HepG2 (cell line): Measurements from ENCODE around the gene HEXD. TPM values are rescaled to one million over a fixed set of nuclear protein-coding genes. Genes with fewer than 3 reads are reported as not detected.

Experiments used
- ARNT2 ChIP-seq: sonication (generic); formaldehyde crosslinking; IDR thresholded peaks from 2 replicates; pipeline ENCODE4 v1.8.0; 2022; ENCODE audit warnings: mild to moderate bottlenecking, low read depth, missing genetic modification reagents, moderate library complexity
- ELF1 ChIP-seq: sonication (generic); formaldehyde crosslinking; IDR thresholded peaks from 2 replicates; pipeline ENCODE4 v1.4.0; 2020; ENCODE audit warnings: missing genetic modification reagents
- FLYWCH1 ChIP-seq: sonication (generic); formaldehyde crosslinking; IDR thresholded peaks from 2 replicates; pipeline ENCODE4 v1.8.1; 2023; ENCODE audit warnings: mild to moderate bottlenecking, missing genetic modification reagents
- FOXC1 ChIP-seq: sonication (generic); formaldehyde crosslinking; IDR thresholded peaks from 2 replicates; pipeline ENCODE4 v1.8.0; 2022; ENCODE audit warnings: mild to moderate bottlenecking, missing genetic modification reagents, borderline replicate concordance
- IRX3 ChIP-seq: sonication (generic); formaldehyde crosslinking; IDR thresholded peaks from 2 replicates; pipeline ENCODE4 v1.8.1; 2023; ENCODE audit warnings: mild to moderate bottlenecking, low read depth, missing genetic modification reagents, borderline replicate concordance
- MEIS2 ChIP-seq: sonication (generic); formaldehyde crosslinking; IDR thresholded peaks from 2 replicates; pipeline ENCODE4 v1.9.0; 2021; ENCODE audit warnings: mild to moderate bottlenecking, missing genetic modification reagents
- MZF1 ChIP-seq: sonication (generic); formaldehyde crosslinking; IDR thresholded peaks from 2 replicates; pipeline ENCODE4 v1.8.1; 2023; ENCODE audit warnings: mild to moderate bottlenecking, missing genetic modification reagents, borderline replicate concordance
- NFE2L2 ChIP-seq: fragments of 150-350 bp; IDR thresholded peaks from 2 replicates; pipeline ENCODE4 v1.6.1; 2014; ENCODE audit warnings: low read length
- NFYC ChIP-seq: IDR thresholded peaks from 2 replicates; pipeline ENCODE4 v1.6.1; 2016; ENCODE audit warnings: missing genetic modification reagents, missing compliant biosample characterization
- RAD21 ChIP-seq: fragments of 450-650 bp; formaldehyde crosslinking; IDR thresholded peaks from 2 replicates; pipeline ENCODE4 v1.5.0; 2020; ENCODE audit warnings: mild to moderate bottlenecking
- RAD51 ChIP-seq: fragments of 450-650 bp; IDR thresholded peaks from 2 replicates; pipeline ENCODE4 v1.6.1; 2016; ENCODE audit warnings: borderline replicate concordance
- REST ChIP-seq, 2 experiments: IDR thresholded peaks; 2 replicates each; pipeline ENCODE4 v1.6.1; 2011 to 2012; ENCODE audit warnings: low read length in 2 of 2, borderline replicate concordance in 1 of 2, low read depth in 1 of 2, mild to moderate bottlenecking in 1 of 2, moderate library complexity in 1 of 2
- SAP130 ChIP-seq: IDR thresholded peaks from 2 replicates; pipeline ENCODE4 v1.6.1; 2016; ENCODE audit warnings: low read depth
- TIGD3 ChIP-seq: sonication (generic); formaldehyde crosslinking; IDR thresholded peaks from 2 replicates; pipeline ENCODE4 v1.5.1; 2020; ENCODE audit warnings: mild to moderate bottlenecking, missing genetic modification reagents, borderline replicate concordance
- ZNF547 ChIP-seq: sonication (generic); formaldehyde crosslinking; IDR thresholded peaks from 2 replicates; pipeline ENCODE4 v1.5.1; 2020; ENCODE audit warnings: mild to moderate bottlenecking, missing genetic modification reagents
- ZNF562 ChIP-seq: sonication (generic); formaldehyde crosslinking; IDR thresholded peaks from 2 replicates; pipeline ENCODE4 v1.8.0; 2022; ENCODE audit warnings: missing genetic modification reagents, borderline replicate concordance
- ZNF564 ChIP-seq: sonication (generic); formaldehyde crosslinking; IDR thresholded peaks from 2 replicates; pipeline ENCODE4 v1.8.1; 2023; ENCODE audit warnings: mild to moderate bottlenecking, missing genetic modification reagents
- ZNF607 ChIP-seq: sonication (generic); formaldehyde crosslinking; IDR thresholded peaks from 2 replicates; pipeline ENCODE4 v1.5.1; 2020; ENCODE audit warnings: missing genetic modification reagents, mild to moderate bottlenecking, borderline replicate concordance
- ZNF614 ChIP-seq: IDR thresholded peaks from 2 replicates; pipeline ENCODE4 v1.6.1; 2018; ENCODE audit warnings: missing biosample characterization, missing genetic modification reagents, inconsistent platforms, borderline replicate concordance
- ZNF672 ChIP-seq: sonication (generic); formaldehyde crosslinking; IDR thresholded peaks from 2 replicates; pipeline ENCODE4 v1.8.1; 2022; ENCODE audit warnings: missing genetic modification reagents
- polyA plus RNA-seq, 8 experiments: library from polyadenylated mRNA; depleted of rRNA in 3 of 8; stranded (reverse) in 7 of 8; unstranded in 1 of 8; fragments of >200 nt; fragmentation: Illumina TruSeq in 4 of 8; extraction: Trizol in 4 of 8; gene quantifications; 2 replicates each; pipeline versions ENCODE4 v1.2.1 to v1.2.3, GENCODE V29; 2011 to 2016; ENCODE audit warnings: low read depth in 4 of 8, missing spikeins in 1 of 8, mixed read lengths in 1 of 8; ENCODE audit not compliant: insufficient read depth in 1 of 8
- total RNA-seq, 5 experiments: library from RNA; depleted of rRNA; stranded (reverse); fragments of >200 nt; fragmentation: Illumina TruSeq; extraction: Trizol; gene quantifications; 2 replicates each; pipeline ENCODE4 v1.2.3, GENCODE V29; 2016; ENCODE audit warnings: low read depth in 1 of 5
- TF ChIP-seq, protein P1 (sequence below): IDR thresholded peaks from 2 replicates; pipeline ENCODE4 v1.6.1; 2016; ENCODE audit warnings: low read depth, control low read depth
- TF ChIP-seq, protein P2 (sequence below): sonication (generic); formaldehyde crosslinking; IDR thresholded peaks from 2 replicates; pipeline ENCODE4 v1.4.0; 2020; ENCODE audit warnings: mild to moderate bottlenecking, missing genetic modification reagents
- TF ChIP-seq, protein P3 (sequence below): IDR thresholded peaks from 2 replicates; pipeline ENCODE4 v1.6.1; 2016; ENCODE audit warnings: mild to moderate bottlenecking, missing biosample characterization, missing genetic modification reagents

The HEXD gene
- total and polyA plus RNA-seq, 2 of the 13 experiments (the other 11 are each of a cell fraction or from before 2014, with no cell fraction given) = 22.3 to 41.8 TPM

GRCh38 chr17:82388223-82388921 lies 29.8 kb upstream of the HEXD start (continued):
- peak; percentile 94 to 95 for TF ChIP-seq REST (IDR thresholded peaks at IDR 0.05; ENCODE audit: borderline replicate concordance in 1 of 2, low read depth in 1 of 2, low read length in 2 of 2)
- no peak for TF ChIP-seq ZNF562 (CRISPR knock-in tag)
- no peak for TF ChIP-seq RAD51
- no peak for TF ChIP-seq NFE2L2
- peak; percentile 95 for TF ChIP-seq SAP130
- TF ChIP-seq ZNF547 (CRISPR knock-in tag) = no peak
- TF ChIP-seq TIGD3 = 0 out of 2 replicates have a peak, but pooled peaks have one; percentile 60
- TF ChIP-seq NFYC (CRISPR knock-in tag) = no peak
- TF ChIP-seq ZNF614 (CRISPR knock-in tag) = peak; percentile 75
- no peak for TF ChIP-seq ZNF672 (CRISPR knock-in tag)
- TF ChIP-seq ZNF564 (CRISPR knock-in tag) = 0 out of 2 replicates have a peak, but pooled peaks have one; percentile 21
- TF ChIP-seq FOXC1 (CRISPR knock-in tag) = no peak
- TF ChIP-seq, protein P1, sequence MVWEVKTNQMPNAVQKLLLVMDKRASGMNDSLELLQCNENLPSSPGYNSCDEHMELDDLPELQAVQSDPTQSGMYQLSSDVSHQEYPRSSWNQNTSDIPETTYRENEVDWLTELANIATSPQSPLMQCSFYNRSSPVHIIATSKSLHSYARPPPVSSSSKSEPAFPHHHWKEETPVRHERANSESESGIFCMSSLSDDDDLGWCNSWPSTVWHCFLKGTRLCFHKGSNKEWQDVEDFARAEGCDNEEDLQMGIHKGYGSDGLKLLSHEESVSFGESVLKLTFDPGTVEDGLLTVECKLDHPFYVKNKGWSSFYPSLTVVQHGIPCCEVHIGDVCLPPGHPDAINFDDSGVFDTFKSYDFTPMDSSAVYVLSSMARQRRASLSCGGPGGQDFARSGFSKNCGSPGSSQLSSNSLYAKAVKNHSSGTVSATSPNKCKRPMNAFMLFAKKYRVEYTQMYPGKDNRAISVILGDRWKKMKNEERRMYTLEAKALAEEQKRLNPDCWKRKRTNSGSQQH (CRISPR knock-in tag) = peak; percentile 60; the same call in 1 of the 2 replicates
- TF ChIP-seq RAD21 (CRISPR knock-in tag) = peak; percentile 70
- 0 out of 2 replicates have a peak, but pooled peaks have one; percentile 45 for TF ChIP-seq IRX3 (CRISPR knock-in tag)
- TF ChIP-seq ELF1 (CRISPR knock-in tag) = 0 out of 2 replicates have a peak, but pooled peaks have one; percentile 12
- TF ChIP-seq, protein P2, sequence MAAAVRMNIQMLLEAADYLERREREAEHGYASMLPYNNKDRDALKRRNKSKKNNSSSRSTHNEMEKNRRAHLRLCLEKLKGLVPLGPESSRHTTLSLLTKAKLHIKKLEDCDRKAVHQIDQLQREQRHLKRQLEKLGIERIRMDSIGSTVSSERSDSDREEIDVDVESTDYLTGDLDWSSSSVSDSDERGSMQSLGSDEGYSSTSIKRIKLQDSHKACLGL (CRISPR knock-in tag) = peak; percentile 78; the same call in 1 of the 2 replicates
- TF ChIP-seq MEIS2 (CRISPR knock-in tag) = peak; percentile 75
- no peak for TF ChIP-seq ARNT2 (CRISPR knock-in tag)
- TF ChIP-seq ZNF607 (CRISPR knock-in tag) = no peak
- TF ChIP-seq, protein P3, sequence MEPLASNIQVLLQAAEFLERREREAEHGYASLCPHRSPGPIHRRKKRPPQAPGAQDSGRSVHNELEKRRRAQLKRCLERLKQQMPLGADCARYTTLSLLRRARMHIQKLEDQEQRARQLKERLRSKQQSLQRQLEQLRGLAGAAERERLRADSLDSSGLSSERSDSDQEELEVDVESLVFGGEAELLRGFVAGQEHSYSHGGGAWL (CRISPR knock-in tag) = peak; percentile 71
- TF ChIP-seq MZF1 (CRISPR knock-in tag) = no peak; the same call in 1 of the 2 replicates
- TF ChIP-seq FLYWCH1 (CRISPR knock-in tag) = no peak
